GM12873 (cell line): ENCODE measurements around the gene GSAP.

Experiments
- CTCF ChIP-seq: IDR thresholded peaks from 2 replicates; pipeline ENCODE4 v1.5.1; 2012; ENCODE audit warnings: low read depth, mild to moderate bottlenecking, moderate library complexity, low read length, control low read depth; ENCODE audit not compliant: insufficient read depth; ENCODE audit errors: missing control alignments

GSAP gene

GRCh38 chr7:77354914-77355313 lies 61.2 kb downstream of the GSAP start:
- TF ChIP-seq CTCF, result no peak

- TF ChIP-seq CTCF, result no peak
Measured at GRCh38 chr7:77354484-77354883, 61.7 kb downstream of the GSAP start.

- TF ChIP-seq CTCF, result no peak
Measured at GRCh38 chr7:77353911-77354310, 62.2 kb downstream of the GSAP start.

- TF ChIP-seq CTCF, result no peak
Measured at GRCh38 chr7:77353407-77353721, 62.8 kb downstream of the GSAP start.

- TF ChIP-seq CTCF, result no peak
Measured at GRCh38 chr7:77352665-77353406, 63.3 kb downstream of the GSAP start.

- no peak for TF ChIP-seq CTCF
Measured at GRCh38 chr7:77351539-77352004, 64.6 kb downstream of the GSAP start.

GRCh38 chr7:77349141-77349540 lies 67.0 kb downstream of the GSAP start:
- TF ChIP-seq CTCF, result no peak
